Measurements from ENCODE around the gene RSRC2.
"Not testable (repeated sequence)": the region's sequence is repeated elsewhere in the genome, so short reads cannot be mapped to it uniquely, and the experiment has no call there.

RSRC2 gene

GRCh38 chr12:122471324-122472226 lies 55.2 kb downstream of the RSRC2 start:
- peak; percentile 7; the same call in 1 of the 2 replicates for TF ChIP-seq ISL1 (CRISPR knock-in tag; IDR thresholded peaks at IDR 0.05)
- TF ChIP-seq ZNF565 (CRISPR knock-in tag; conservative IDR thresholded peaks at IDR 0.05; ENCODE audit: low read depth): no peak
- TF ChIP-seq, protein P1, sequence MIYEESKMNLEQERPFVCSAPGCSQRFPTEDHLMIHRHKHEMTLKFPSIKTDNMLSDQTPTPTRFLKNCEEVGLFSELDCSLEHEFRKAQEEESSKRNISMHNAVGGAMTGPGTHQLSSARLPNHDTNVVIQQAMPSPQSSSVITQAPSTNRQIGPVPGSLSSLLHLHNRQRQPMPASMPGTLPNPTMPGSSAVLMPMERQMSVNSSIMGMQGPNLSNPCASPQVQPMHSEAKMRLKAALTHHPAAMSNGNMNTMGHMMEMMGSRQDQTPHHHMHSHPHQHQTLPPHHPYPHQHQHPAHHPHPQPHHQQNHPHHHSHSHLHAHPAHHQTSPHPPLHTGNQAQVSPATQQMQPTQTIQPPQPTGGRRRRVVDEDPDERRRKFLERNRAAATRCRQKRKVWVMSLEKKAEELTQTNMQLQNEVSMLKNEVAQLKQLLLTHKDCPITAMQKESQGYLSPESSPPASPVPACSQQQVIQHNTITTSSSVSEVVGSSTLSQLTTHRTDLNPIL (CRISPR knock-in tag; IDR thresholded peaks at IDR 0.05; ENCODE audit: low read depth): 0 out of 2 replicates have a peak, but pooled peaks have one; percentile 13
- ATAC-seq: peak; percentile 85

DNA sequence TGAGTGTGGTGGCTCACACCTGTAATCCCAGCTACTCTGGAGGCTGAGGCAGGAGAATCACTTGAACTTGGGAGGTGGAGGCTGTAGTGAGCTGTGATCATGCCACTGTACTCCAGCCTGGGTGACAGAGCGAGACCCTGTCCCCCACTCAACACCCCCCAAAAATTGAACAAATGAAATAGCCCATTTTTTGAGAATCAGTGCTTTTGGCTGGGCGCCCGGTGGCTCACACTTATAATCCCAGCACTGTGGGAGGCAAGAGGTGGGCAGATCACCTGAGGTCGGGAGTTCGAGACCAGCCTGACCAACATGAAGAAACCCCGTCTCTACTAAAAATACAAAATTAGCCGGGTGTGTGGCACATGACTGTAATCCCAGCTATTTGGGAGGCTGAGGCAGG lies 56.2 kb downstream of the RSRC2 start:
- not testable (repeated sequence) for ATAC-seq

GRCh38 chr12:122469856-122470255 lies 56.9 kb downstream of the RSRC2 start:
- ATAC-seq: not testable (repeated sequence)

GRCh38 chr12:122467983-122468382 lies 58.8 kb downstream of the RSRC2 start:
- TF ChIP-seq, protein P2, sequence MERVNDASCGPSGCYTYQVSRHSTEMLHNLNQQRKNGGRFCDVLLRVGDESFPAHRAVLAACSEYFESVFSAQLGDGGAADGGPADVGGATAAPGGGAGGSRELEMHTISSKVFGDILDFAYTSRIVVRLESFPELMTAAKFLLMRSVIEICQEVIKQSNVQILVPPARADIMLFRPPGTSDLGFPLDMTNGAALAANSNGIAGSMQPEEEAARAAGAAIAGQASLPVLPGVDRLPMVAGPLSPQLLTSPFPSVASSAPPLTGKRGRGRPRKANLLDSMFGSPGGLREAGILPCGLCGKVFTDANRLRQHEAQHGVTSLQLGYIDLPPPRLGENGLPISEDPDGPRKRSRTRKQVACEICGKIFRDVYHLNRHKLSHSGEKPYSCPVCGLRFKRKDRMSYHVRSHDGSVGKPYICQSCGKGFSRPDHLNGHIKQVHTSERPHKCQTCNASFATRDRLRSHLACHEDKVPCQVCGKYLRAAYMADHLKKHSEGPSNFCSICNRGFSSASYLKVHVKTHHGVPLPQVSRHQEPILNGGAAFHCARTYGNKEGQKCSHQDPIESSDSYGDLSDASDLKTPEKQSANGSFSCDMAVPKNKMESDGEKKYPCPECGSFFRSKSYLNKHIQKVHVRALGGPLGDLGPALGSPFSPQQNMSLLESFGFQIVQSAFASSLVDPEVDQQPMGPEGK (CRISPR knock-in tag; IDR thresholded peaks at IDR 0.05; ENCODE audit: borderline replicate concordance): no peak
- TF ChIP-seq, protein P3, sequence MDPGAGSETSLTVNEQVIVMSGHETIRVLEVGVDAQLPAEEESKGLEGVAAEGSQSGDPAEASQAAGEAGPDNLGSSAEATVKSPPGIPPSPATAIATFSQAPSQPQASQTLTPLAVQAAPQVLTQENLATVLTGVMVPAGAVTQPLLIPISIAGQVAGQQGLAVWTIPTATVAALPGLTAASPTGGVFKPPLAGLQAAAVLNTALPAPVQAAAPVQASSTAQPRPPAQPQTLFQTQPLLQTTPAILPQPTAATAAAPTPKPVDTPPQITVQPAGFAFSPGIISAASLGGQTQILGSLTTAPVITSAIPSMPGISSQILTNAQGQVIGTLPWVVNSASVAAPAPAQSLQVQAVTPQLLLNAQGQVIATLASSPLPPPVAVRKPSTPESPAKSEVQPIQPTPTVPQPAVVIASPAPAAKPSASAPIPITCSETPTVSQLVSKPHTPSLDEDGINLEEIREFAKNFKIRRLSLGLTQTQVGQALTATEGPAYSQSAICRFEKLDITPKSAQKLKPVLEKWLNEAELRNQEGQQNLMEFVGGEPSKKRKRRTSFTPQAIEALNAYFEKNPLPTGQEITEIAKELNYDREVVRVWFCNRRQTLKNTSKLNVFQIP (CRISPR knock-in tag; IDR thresholded peaks at IDR 0.05; ENCODE audit: borderline replicate concordance, low read depth): no peak
- TF ChIP-seq, protein P4, sequence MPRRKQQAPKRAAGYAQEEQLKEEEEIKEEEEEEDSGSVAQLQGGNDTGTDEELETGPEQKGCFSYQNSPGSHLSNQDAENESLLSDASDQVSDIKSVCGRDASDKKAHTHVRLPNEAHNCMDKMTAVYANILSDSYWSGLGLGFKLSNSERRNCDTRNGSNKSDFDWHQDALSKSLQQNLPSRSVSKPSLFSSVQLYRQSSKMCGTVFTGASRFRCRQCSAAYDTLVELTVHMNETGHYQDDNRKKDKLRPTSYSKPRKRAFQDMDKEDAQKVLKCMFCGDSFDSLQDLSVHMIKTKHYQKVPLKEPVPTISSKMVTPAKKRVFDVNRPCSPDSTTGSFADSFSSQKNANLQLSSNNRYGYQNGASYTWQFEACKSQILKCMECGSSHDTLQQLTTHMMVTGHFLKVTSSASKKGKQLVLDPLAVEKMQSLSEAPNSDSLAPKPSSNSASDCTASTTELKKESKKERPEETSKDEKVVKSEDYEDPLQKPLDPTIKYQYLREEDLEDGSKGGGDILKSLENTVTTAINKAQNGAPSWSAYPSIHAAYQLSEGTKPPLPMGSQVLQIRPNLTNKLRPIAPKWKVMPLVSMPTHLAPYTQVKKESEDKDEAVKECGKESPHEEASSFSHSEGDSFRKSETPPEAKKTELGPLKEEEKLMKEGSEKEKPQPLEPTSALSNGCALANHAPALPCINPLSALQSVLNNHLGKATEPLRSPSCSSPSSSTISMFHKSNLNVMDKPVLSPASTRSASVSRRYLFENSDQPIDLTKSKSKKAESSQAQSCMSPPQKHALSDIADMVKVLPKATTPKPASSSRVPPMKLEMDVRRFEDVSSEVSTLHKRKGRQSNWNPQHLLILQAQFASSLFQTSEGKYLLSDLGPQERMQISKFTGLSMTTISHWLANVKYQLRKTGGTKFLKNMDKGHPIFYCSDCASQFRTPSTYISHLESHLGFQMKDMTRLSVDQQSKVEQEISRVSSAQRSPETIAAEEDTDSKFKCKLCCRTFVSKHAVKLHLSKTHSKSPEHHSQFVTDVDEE (CRISPR knock-in tag; IDR thresholded peaks at IDR 0.05): no peak
- TF ChIP-seq, protein P5, sequence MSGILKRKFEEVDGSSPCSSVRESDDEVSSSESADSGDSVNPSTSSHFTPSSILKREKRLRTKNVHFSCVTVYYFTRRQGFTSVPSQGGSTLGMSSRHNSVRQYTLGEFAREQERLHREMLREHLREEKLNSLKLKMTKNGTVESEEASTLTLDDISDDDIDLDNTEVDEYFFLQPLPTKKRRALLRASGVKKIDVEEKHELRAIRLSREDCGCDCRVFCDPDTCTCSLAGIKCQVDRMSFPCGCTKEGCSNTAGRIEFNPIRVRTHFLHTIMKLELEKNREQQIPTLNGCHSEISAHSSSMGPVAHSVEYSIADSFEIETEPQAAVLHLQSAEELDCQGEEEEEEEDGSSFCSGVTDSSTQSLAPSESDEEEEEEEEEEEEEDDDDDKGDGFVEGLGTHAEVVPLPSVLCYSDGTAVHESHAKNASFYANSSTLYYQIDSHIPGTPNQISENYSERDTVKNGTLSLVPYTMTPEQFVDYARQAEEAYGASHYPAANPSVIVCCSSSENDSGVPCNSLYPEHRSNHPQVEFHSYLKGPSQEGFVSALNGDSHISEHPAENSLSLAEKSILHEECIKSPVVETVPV (CRISPR knock-in tag; IDR thresholded peaks at IDR 0.05): no peak
- TF ChIP-seq BACH2 (CRISPR knock-in tag; IDR thresholded peaks at IDR 0.05; ENCODE audit: borderline replicate concordance): no peak
- TF ChIP-seq ZNF565 (CRISPR knock-in tag; conservative IDR thresholded peaks at IDR 0.05; ENCODE audit: low read depth): no peak
- TF ChIP-seq CSDC2 (CRISPR knock-in tag; IDR thresholded peaks at IDR 0.05): no peak
- no peak for TF ChIP-seq OSR1 (CRISPR knock-in tag; IDR thresholded peaks at IDR 0.05)
- TF ChIP-seq RARB (CRISPR knock-in tag; IDR thresholded peaks at IDR 0.05): no peak
- TF ChIP-seq SNAI2 (CRISPR knock-in tag; IDR thresholded peaks at IDR 0.05): no peak
- no peak for TF ChIP-seq ZFP30 (CRISPR knock-in tag; IDR thresholded peaks at IDR 0.05)
- no peak for TF ChIP-seq ESRRG (CRISPR knock-in tag; IDR thresholded peaks at IDR 0.05)
- no peak for TF ChIP-seq ISL1 (CRISPR knock-in tag; IDR thresholded peaks at IDR 0.05)
- TF ChIP-seq, protein P1 (CRISPR knock-in tag; IDR thresholded peaks at IDR 0.05; ENCODE audit: low read depth): no peak
- no peak for TF ChIP-seq TOX (CRISPR knock-in tag; IDR thresholded peaks at IDR 0.05; ENCODE audit: borderline replicate concordance)
- no peak for TF ChIP-seq GLIS3 (CRISPR knock-in tag; IDR thresholded peaks at IDR 0.05)
- TF ChIP-seq ZNF8 (CRISPR knock-in tag; IDR thresholded peaks at IDR 0.05): no peak
- TF ChIP-seq ZC3H10 (CRISPR knock-in tag; IDR thresholded peaks at IDR 0.05): no peak
- no peak for ATAC-seq
